ENCODE data around the gene TPCN1.

TPCN1 gene

DNA sequence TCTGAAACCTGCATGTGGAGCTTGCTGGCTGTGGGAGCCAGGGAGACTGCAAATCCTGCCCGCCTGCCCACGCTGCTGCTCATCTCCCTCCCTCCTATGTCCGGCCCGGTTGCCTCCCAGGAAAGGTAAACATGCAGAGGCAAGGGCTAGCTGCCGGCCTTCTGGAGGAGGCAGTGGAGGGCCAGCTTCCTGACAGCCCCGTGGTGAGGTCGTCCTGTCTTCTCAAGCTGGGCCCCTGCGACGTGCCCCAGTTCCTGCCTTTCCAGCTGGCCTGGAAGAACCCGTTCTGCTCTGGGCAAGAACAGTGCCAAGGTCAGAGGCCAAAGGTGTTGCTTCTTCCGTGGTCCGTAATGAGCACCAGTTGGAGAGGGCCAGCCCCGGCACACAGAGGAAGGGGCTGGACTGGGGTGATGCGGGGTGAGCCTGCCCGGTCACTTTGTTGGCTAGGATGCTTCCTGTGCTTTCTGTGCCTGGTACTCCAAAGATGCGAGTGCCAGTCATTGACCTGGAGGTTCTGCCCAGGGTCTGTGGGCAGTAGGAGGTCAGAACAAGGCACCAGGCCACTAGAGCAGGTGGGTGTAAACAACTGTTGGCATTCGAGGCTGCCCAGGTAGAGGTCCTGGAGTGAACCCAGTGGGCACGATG lies 25.3 kb downstream of the TPCN1 start:
- TF ChIP-seq, protein P1, sequence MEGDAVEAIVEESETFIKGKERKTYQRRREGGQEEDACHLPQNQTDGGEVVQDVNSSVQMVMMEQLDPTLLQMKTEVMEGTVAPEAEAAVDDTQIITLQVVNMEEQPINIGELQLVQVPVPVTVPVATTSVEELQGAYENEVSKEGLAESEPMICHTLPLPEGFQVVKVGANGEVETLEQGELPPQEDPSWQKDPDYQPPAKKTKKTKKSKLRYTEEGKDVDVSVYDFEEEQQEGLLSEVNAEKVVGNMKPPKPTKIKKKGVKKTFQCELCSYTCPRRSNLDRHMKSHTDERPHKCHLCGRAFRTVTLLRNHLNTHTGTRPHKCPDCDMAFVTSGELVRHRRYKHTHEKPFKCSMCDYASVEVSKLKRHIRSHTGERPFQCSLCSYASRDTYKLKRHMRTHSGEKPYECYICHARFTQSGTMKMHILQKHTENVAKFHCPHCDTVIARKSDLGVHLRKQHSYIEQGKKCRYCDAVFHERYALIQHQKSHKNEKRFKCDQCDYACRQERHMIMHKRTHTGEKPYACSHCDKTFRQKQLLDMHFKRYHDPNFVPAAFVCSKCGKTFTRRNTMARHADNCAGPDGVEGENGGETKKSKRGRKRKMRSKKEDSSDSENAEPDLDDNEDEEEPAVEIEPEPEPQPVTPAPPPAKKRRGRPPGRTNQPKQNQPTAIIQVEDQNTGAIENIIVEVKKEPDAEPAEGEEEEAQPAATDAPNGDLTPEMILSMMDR (IDR thresholded peaks at IDR 0.05; ENCODE audit: control insufficient read depth, insufficient read depth, low read depth, low read length, missing control alignments) = no peak
- DNase-seq (ENCODE audit: low read depth) = no peak
- no peak overlapping the region for H3K4me3 ChIP-seq (ENCODE audit: control insufficient read depth, low read depth, low read length)

DNA sequence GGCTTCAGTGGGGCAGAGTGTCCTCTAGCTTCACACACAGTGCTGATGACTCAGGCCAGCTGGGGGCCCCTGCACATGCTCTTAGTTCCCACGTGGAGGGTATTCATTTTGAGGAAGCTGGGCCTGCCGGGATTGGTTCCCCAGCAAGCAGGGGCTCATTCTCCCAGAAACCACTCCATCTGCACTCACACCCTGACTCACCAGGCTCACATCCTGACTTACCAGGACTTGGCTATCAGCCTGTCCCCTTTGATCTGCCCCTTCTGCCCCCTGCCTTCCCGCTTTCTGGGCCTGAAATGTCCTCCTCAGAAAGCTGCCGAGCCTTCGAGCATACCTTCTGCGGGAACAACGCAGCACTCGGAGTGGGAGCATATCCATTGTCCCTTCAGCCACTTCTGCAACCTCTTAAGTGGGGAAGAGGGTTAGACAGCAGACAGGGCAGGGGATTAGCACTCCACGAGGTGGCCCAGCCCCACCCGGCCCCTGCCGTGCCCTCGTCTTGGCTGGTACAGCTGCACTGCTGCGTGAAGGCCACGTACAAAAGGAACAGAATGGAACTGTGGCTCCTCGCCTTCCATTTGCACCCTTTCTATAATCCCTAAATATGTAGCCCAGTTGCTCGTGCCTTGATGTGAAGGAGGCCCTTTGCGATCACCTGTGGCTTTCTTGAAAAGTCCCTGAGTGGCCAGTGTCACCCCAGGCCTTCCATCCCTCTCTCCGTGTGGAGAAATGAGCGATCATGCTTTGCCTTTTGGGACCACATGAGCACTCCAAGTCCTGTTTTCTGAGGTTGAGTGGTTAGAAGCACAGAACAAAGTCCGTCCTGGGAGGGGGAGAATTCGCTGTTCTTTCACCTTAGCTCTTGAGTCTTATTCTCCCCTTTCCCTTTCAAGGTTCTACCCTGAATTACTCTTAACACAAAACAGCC lies 26.1 kb downstream of the TPCN1 start:
- TF ChIP-seq, protein P1 (IDR thresholded peaks at IDR 0.05; ENCODE audit: control insufficient read depth, insufficient read depth, low read depth, low read length, missing control alignments) = no peak
- H3K4me3 ChIP-seq (ENCODE audit: control insufficient read depth, low read depth, low read length) = no peak overlapping the region
- no peak for DNase-seq (ENCODE audit: low read depth)

DNA sequence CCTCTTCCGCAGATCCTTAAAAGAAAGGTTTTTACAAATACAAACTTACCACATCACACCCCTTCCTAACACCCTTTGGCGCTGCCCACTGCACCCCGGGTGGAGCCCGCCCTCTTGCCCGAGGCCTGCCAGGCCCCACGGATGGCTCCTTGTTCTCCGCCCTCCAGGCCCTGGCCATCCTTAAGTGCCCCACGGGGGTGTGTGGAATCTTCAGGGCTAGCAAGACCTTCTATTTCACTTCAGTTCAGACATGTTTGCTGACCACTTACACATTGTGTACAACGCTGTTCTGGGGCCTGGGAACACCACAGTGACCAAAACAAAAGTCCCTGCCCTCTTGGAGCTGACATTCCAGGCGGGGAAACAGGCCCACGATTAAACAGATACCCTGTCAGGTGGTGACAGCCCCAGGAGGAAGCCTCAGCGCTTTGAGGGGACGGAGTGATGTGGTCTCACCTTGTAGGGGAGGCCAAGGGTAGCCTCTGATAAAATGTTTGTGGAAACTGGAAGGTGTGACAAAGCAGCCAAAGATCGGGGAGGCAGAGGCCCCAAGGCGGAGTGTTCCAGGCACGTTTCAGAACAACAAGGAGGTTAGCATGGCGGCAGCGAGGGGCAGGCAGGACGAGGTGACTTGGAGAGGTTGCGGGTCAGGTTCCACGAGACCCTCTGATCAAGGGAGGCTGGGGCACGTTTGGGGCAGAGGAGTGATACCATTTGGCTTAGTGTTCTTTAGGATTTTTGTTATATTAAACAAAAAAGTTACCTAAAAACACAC lies 27.0 kb downstream of the TPCN1 start:
- no peak for DNase-seq (ENCODE audit: low read depth)
- TF ChIP-seq, protein P1 (IDR thresholded peaks at IDR 0.05; ENCODE audit: control insufficient read depth, insufficient read depth, low read depth, low read length, missing control alignments) = no peak
- H3K4me3 ChIP-seq (ENCODE audit: control insufficient read depth, low read depth, low read length) = no peak overlapping the region

DNA sequence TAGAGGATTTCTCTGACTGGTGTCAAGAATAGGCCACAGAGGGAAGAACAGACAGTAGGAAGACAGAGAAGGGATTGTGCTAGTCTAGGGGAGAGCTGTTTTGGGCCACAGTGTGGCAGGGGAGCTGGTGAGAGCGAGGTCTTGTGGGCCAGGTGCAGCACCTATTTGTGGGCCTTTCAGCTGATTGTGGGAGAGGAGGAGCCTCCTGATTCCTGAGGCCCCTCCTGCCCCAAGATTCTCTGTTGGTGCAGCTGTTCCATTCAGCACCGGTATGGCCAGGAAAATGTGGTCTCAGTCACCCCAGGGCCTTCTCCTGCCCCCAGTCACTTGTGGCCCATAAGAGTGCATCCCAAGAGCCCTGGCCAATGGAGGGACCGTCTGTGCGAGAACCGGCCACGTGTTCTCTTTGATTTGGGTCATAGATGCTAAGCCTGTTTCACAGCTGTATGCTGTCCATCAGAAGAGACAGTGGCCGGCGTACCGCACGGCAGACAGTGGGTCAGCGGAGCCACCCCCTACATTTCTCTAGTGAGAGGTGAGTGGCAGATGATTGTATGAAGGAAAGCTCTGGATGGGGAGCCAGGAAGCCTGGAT lies 27.7 kb downstream of the TPCN1 start:
- no peak overlapping the region for H3K4me3 ChIP-seq (ENCODE audit: control insufficient read depth, low read depth, low read length)
- no peak for DNase-seq (ENCODE audit: low read depth)
- TF ChIP-seq, protein P1 (IDR thresholded peaks at IDR 0.05; ENCODE audit: control insufficient read depth, insufficient read depth, low read depth, low read length, missing control alignments) = no peak

DNA sequence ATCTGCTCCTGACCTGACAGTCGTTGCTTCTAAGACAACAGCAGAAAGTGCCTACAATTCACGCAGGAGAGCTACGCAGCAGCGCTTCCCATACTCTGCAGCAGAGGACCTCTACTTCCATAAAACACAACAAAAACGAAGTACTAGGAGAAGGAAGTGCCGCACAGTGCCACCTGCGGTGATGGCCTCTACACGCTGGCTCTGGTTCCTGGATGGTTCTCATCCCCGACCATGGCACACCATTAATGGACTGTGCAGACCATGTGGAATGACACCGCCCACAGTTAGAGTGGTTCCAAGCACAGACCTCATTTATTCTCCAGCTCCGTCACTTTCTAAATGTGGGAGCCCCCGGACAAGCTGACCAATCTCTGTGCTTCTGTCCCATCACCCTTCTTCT lies 28.3 kb downstream of the TPCN1 start:
- TF ChIP-seq, protein P1 (IDR thresholded peaks at IDR 0.05; ENCODE audit: control insufficient read depth, insufficient read depth, low read depth, low read length, missing control alignments) = no peak
- DNase-seq (ENCODE audit: low read depth) = no peak
- no peak overlapping the region for H3K4me3 ChIP-seq (ENCODE audit: control insufficient read depth, low read depth, low read length)

DNA sequence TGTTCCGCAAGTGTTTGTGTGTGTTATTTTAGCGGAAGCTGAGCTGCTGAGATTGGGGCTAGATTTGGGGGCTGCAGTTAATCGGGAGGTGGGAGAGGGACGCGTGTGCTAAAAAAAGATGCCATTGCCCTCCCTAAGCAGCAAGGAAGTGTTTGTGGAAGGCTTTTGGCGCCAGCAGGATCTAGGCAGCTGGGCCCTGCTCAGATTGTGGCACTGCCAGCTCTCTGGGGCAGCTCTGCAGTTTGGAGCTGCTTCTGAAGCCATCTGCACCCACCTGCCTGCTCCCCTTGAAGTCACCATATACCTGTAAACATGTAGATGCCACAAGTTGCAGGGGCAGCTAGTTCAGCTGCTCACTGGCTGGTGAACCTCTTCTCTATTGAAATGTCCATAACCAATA lies 28.8 kb downstream of the TPCN1 start:
- DNase-seq (ENCODE audit: low read depth) = no peak
- TF ChIP-seq, protein P1 (IDR thresholded peaks at IDR 0.05; ENCODE audit: control insufficient read depth, insufficient read depth, low read depth, low read length, missing control alignments) = no peak
- no peak overlapping the region for H3K4me3 ChIP-seq (ENCODE audit: control insufficient read depth, low read depth, low read length)
